Fibroblast of lung (primary cell): ENCODE results near the gene MYH10. TPM values are rescaled to one million over a fixed set of nuclear protein-coding genes. Genes with fewer than 3 reads are reported as not detected.

Source experiments
- DNase-seq, 2 donors: peaks; one replicate each; pipeline versions ENCODE4 v3.0.0 to v3.0.0-alpha.2; 2010; ENCODE audit warnings: low read depth in 2 of 2
- H2AFZ ChIP-seq: 2 replicates; pipeline ENCODE4 v1.5.1; 2012; ENCODE audit warnings: low read length, control low read depth, inconsistent platforms
- H3K27ac ChIP-seq: 2 replicates; pipeline ENCODE4 v1.5.1; 2011; ENCODE audit warnings: low read length, control low read depth; ENCODE audit not compliant: insufficient read depth
- H3K27me3 ChIP-seq: 2 replicates; pipeline ENCODE4 v1.5.1; 2011; ENCODE audit warnings: mild to moderate bottlenecking, low read length; ENCODE audit not compliant: control insufficient read depth, insufficient read depth
- H3K36me3 ChIP-seq: 2 replicates; pipeline ENCODE4 v1.5.1; 2011; ENCODE audit warnings: low read length; ENCODE audit not compliant: control insufficient read depth, insufficient read depth
- H3K4me1 ChIP-seq: 2 replicates; pipeline ENCODE4 v1.5.1; 2011; ENCODE audit warnings: low read length; ENCODE audit not compliant: control insufficient read depth, insufficient read depth; ENCODE audit errors: extremely low read depth
- H3K4me2 ChIP-seq: 2 replicates; pipeline ENCODE4 v1.5.1; 2011; ENCODE audit warnings: low read length, control low read depth; ENCODE audit not compliant: insufficient read depth; ENCODE audit errors: extremely low read depth
- H3K4me3 ChIP-seq, 4 experiments: fragments of 200-600 bp in 1 of 4; sonication (generic) in 1 of 4; replicated peaks in 1 of 4; 2 replicates each; pipeline ENCODE4 v1.5.1; 2011 to 2016; ENCODE audit warnings: low read length in 4 of 4, low read depth in 3 of 4, mild to moderate bottlenecking in 3 of 4, control low read depth in 2 of 4, inconsistent platforms in 1 of 4, mixed read lengths in 1 of 4; ENCODE audit not compliant: insufficient read depth in 1 of 4; ENCODE audit errors: control extremely low read depth in 1 of 4
- H3K79me2 ChIP-seq: 2 replicates; pipeline ENCODE4 v1.5.1; 2012; ENCODE audit warnings: mild to moderate bottlenecking, low read length, inconsistent platforms; ENCODE audit not compliant: control insufficient read depth, insufficient read depth
- H3K9ac ChIP-seq: 2 replicates; pipeline ENCODE4 v1.5.1; 2011; ENCODE audit warnings: mild to moderate bottlenecking, low read length, control low read depth; ENCODE audit not compliant: insufficient read depth
- H3K9me3 ChIP-seq: 2 replicates; pipeline ENCODE4 v1.5.1; 2012; ENCODE audit warnings: low read depth, low read length; ENCODE audit not compliant: control insufficient read depth, insufficient read depth
- H4K20me1 ChIP-seq: 2 replicates; pipeline ENCODE4 v1.5.1; 2011; ENCODE audit warnings: low read length; ENCODE audit not compliant: control insufficient read depth, insufficient read depth; ENCODE audit errors: extremely low read depth
- CTCF ChIP-seq, 2 donors: IDR thresholded peaks in 1 of 2; conservative IDR thresholded peaks in 1 of 2; 1 replicate in 1 of 2; 2 replicates in 1 of 2; pipeline ENCODE4 v1.5.1; 2011 to 2012; ENCODE audit warnings: low read length in 2 of 2, control low read depth in 1 of 2, inconsistent platforms in 1 of 2, low read depth in 1 of 2, mild to moderate bottlenecking in 1 of 2
- EZH2 ChIP-seq: IDR thresholded peaks from 2 replicates; pipeline ENCODE4 v1.5.1; 2012; ENCODE audit warnings: low read length, control low read depth, mild to moderate bottlenecking; ENCODE audit errors: missing control alignments
- polyA plus RNA-seq, 2 donors: library from polyadenylated mRNA; depleted of rRNA in 1 of 2; stranded (reverse) in 1 of 2; unstranded in 1 of 2; fragments of >200 nt; gene quantifications; 2 replicates each; pipeline ENCODE4 v1.2.1, GENCODE V29; 2011 to 2012; ENCODE audit warnings: missing spikeins in 1 of 2
- total RNA-seq: library from RNA; depleted of rRNA; stranded (reverse); fragments of >200 nt; gene quantifications from 2 replicates; pipeline ENCODE4 v1.2.1, GENCODE V29; 2014

MYH10 gene
- total and polyA plus RNA-seq, 2 donors (not counting 1 experiment from before 2014, with no cell fraction given) = 54.6 to 104 TPM

GRCh38 chr17:8674344-8675305, 44.1 kb upstream of the MYH10 start:
- H3K36me3 ChIP-seq = no peaks in the 10 kb centered on the region
- no peaks in the 10 kb centered on the region for H3K27me3 ChIP-seq
- TF ChIP-seq CTCF (conservative IDR thresholded peaks at IDR 0.05 in 1 of 2, IDR thresholded peaks at IDR 0.05 in 1 of 2; ENCODE audit: low read depth in 1 of 2, low read length in 2 of 2) (no peak), EZH2 (no peak)
- H3K9me3 ChIP-seq = no peaks in the 10 kb centered on the region
- no peaks in the 10 kb centered on the region for H3K79me2 ChIP-seq
- H2AFZ ChIP-seq = no peak overlapping the region
- no peaks in the 10 kb centered on the region for H3K4me1 ChIP-seq
- H3K9ac ChIP-seq = no peak overlapping the region
- H3K27ac ChIP-seq = no peak overlapping the region
- peak; percentile 48 to 77 for DNase-seq
- no peaks in the 10 kb centered on the region for H4K20me1 ChIP-seq
- no peak overlapping the region for H3K4me3 ChIP-seq
- H3K4me2 ChIP-seq = peak overlapping the region; percentile 48

- no peak overlapping the region for H3K4me3 ChIP-seq
- no peak overlapping the region for H3K9ac ChIP-seq
- no peak overlapping the region for H2AFZ ChIP-seq
- H4K20me1 ChIP-seq = no peaks in the 10 kb centered on the region
- H3K4me1 ChIP-seq = no peaks in the 10 kb centered on the region
- peak in 1 of 2 donors; percentile 86 for DNase-seq
- H3K27me3 ChIP-seq = peaks cover 3% of the 10 kb centered on the region
- TF ChIP-seq EZH2 (no peak), CTCF (conservative IDR thresholded peaks at IDR 0.05 in 1 of 2, IDR thresholded peaks at IDR 0.05 in 1 of 2; ENCODE audit: low read depth in 1 of 2, low read length in 2 of 2) (no peak)
- no peaks in the 10 kb centered on the region for H3K9me3 ChIP-seq
- H3K79me2 ChIP-seq = no peaks in the 10 kb centered on the region
- no peak overlapping the region for H3K4me2 ChIP-seq
- H3K36me3 ChIP-seq = no peaks in the 10 kb centered on the region
- no peak overlapping the region for H3K27ac ChIP-seq
Observed at GRCh38 chr17:8673612-8674011, 43.1 kb upstream of the MYH10 start.

- Histone ChIP-seq H3K9me3 (no peaks in the 10 kb centered on the region), H3K4me2 (no peak overlapping the region), H3K36me3 (no peaks in the 10 kb centered on the region), H3K9ac (no peak overlapping the region), H3K4me3 (no peak overlapping the region), H3K27ac (no peak overlapping the region), H4K20me1 (no peaks in the 10 kb centered on the region), H2AFZ (no peak overlapping the region), H3K27me3 (peaks cover 3% of the 10 kb centered on the region), H3K4me1 (no peaks in the 10 kb centered on the region), H3K79me2 (no peaks in the 10 kb centered on the region)
- TF ChIP-seq CTCF (conservative IDR thresholded peaks at IDR 0.05 in 1 of 2, IDR thresholded peaks at IDR 0.05 in 1 of 2; ENCODE audit: low read depth in 1 of 2, low read length in 2 of 2) = no peak
- TF ChIP-seq EZH2 = no peak
- no peak for DNase-seq
Observed at GRCh38 chr17:8672326-8672725, 41.8 kb upstream of the MYH10 start.
